Lower leg skin (tissue), 4 donors: Measurements from ENCODE around the gene KRTAP4-4. TPM values are rescaled to one million over a fixed set of nuclear protein-coding genes. Genes with fewer than 3 reads are reported as not detected.
"Not testable (repeated sequence)": the region's sequence is repeated elsewhere in the genome, so short reads cannot be mapped to it uniquely, and the experiment has no call there.

Experiments used
- DNase-seq, 2 donors: peaks; one replicate each; pipeline ENCODE4 v3.0.0-alpha.2; 2019; ENCODE audit warnings: low spot score in 2 of 2
- H3K4me3 ChIP-seq: fragments of 200-600 bp; sonication (generic); 2 replicates; pipeline ENCODE4 v1.5.1; 2017; ENCODE audit warnings: mild to moderate bottlenecking, low read depth; ENCODE audit not compliant: poor library complexity, severe bottlenecking
- POLR2A ChIP-seq, 2 donors: fragments of 450-650 bp; IDR thresholded peaks; one replicate each; pipeline ENCODE4 v1.6.1; 2016 to 2017; ENCODE audit warnings: antibody characterized with exemption in 2 of 2, mild to moderate bottlenecking in 1 of 2, moderate library complexity in 1 of 2
- WGBS, 2 donors: methylation state at CpG; one replicate each; pipeline ENCODE4 v1.1.5; 2018; 5-methylcytosine and 5-hydroxymethylcytosine counted together
- intact Hi-C: fragments of 100-400 bp; cut with DNase I; formaldehyde crosslinking; loops from one replicate; pipeline ENCODE4 v1.15.0; 2023; ENCODE audit warnings: low total_unique reads
- total RNA-seq, 4 donors: library from RNA; depleted of rRNA; stranded (reverse); fragments of >200 nt; gene quantifications; one replicate each; pipeline ENCODE4 v1.1.0, GENCODE V29; 2016
- TF ChIP-seq, protein P1 (sequence below), 3 donors: fragments of 450-650 bp; IDR thresholded peaks; one replicate each; pipeline ENCODE4 v1.5.1; 2016; ENCODE audit warnings: antibody characterized with exemption in 3 of 3, mild to moderate bottlenecking in 3 of 3, moderate library complexity in 2 of 3

The KRTAP4-4 gene
- total RNA-seq, 4 donors from 2014 or later: 0.84 to 102 TPM; not detected in 2

DNA sequence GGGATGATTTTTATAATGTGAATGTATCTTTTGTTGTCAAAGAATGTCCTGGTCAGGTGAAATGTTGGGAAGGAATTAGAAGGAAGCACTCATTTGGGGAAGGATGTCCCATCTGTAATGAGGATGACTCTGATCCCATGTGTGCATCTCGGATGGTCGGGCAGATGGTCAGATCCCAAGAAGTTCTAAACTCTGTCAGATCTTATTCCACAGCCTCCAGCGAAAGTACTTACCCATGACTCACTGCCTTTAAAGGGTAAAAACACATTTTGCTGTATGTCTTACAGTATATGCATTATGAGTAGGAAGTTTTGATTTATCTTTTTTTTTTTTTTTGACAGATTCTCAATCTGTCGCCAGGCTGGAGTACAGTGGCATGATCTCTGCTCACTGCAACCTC, 41.8 kb downstream of the KRTAP4-4 start:
- no peak overlapping the region for H3K4me3 ChIP-seq
- intact Hi-C loops: no loop called here
- TF ChIP-seq, protein P1, sequence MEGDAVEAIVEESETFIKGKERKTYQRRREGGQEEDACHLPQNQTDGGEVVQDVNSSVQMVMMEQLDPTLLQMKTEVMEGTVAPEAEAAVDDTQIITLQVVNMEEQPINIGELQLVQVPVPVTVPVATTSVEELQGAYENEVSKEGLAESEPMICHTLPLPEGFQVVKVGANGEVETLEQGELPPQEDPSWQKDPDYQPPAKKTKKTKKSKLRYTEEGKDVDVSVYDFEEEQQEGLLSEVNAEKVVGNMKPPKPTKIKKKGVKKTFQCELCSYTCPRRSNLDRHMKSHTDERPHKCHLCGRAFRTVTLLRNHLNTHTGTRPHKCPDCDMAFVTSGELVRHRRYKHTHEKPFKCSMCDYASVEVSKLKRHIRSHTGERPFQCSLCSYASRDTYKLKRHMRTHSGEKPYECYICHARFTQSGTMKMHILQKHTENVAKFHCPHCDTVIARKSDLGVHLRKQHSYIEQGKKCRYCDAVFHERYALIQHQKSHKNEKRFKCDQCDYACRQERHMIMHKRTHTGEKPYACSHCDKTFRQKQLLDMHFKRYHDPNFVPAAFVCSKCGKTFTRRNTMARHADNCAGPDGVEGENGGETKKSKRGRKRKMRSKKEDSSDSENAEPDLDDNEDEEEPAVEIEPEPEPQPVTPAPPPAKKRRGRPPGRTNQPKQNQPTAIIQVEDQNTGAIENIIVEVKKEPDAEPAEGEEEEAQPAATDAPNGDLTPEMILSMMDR (IDR thresholded peaks at IDR 0.05): no peak
- no peak for TF ChIP-seq POLR2A (IDR thresholded peaks at IDR 0.05)
- no peak for DNase-seq
- WGBS, 2 donors: 71% methylated on average over 4 of the region's 4 CpGs

DNA sequence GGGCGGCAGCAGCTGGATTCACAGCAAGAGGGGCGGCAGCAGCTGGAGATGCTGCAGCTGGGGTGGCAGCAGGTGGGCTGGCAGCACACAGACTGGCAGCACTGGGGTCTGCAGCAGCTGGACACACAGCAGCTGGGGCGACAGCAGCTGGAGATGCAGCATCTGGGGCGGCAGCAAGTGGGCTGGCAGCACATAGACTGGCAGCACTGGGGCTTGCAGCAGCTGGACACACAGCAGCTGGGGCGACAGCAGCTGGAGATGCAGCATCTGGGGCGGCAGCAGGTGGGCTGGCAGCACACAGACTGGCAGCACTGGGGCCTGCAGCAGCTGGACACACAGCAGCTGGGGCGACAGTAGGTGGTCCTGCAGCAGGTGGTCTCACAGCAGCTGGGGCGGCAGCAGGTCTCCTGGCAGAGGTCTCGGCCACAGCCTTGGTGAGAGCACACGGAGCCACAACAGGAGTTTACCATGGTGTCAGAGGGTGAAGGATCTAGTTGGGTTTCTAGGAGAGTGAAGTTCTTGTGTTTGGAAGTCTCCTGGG, 42.6 kb downstream of the KRTAP4-4 start, which contains the start of gene KRTAP4-11:
KRTAP4-11 (minus strand) TSS at position 528 of the 541 bp plus-strand sequence; CDS start at position 470, 58 bp downstream.
- DNase-seq, H3K4me3 ChIP-seq, intact Hi-C loops: not testable (repeated sequence)
- 80 to 81% methylated on average over 8 to 10 of the region's 10 CpGs for WGBS, 2 donors

DNA sequence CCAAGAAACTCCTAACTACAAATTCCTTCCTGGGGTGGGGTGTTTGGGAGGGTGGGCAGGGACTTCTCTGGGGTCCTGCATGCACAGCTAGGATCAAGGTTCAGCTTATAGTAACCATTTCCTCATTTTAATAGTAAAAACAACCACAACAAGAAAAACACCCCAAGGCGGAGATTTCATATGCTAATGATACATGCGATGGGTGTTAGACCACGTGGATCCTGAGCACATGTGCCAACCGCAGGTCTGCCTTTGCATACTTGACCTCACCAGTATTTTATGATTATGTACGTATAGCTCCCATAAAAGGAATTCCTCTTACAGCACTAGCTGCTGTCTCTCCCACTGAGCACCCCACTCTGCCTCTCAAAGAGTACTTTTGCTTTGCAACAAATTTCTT, 44.3 kb downstream of the KRTAP4-4 start:
- 32 to 41% methylated on average over 5 of the region's 5 CpGs for WGBS, 2 donors
- H3K4me3 ChIP-seq: no peak overlapping the region
- TF ChIP-seq, protein P1 (IDR thresholded peaks at IDR 0.05): no peak
- TF ChIP-seq POLR2A (IDR thresholded peaks at IDR 0.05): no peak
- intact Hi-C loops: no loop called here
- no peak for DNase-seq

DNA sequence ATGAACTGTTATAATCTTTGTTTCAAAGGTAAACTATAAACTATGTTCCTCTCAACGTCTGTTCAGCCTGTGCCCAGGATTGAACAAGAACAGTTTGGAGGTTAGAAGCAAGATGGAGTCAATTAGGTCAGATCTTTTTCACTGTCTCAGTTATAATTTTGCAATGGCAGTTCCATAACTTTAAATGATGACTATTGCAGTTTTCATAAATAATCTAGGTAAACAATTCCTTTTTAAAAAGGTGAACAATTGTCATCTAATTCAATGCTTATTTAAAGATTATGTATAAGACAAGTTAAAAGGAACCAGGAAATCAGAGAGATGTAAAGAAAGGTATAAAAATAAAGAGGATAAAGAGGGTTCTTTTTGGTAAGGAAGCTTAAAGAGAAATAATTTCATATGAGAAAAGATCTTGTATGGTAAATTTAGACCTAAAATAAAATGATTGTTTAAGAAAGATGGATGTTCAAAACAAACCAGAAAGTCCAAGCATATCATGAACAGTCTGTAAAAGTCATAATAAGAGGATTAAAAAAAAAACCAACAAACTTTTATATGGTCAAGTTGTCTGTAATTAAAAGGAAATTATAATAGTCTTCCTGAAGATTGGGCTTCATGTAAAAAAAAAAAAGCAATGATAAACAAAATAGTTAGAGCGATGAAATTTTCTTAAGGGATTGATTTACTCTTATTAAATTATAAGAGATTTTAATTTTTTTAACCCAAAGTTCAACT, 49.2 kb downstream of the KRTAP4-4 start:
- intact Hi-C loops: no loop called here
- no peak for TF ChIP-seq POLR2A (IDR thresholded peaks at IDR 0.05)
- TF ChIP-seq, protein P1 (IDR thresholded peaks at IDR 0.05): no peak
- no peak for DNase-seq
- H3K4me3 ChIP-seq: no peak overlapping the region
- 82 to 85% methylated on average over 2 of the region's 2 CpGs for WGBS, 2 donors

Other genes with a start within 250 kb of the KRTAP4-4 start
- gene KRT23, start 223.1 kb downstream of the KRTAP4-4 start, total RNA-seq: 100 to 1,000 TPM; 302 to 577 (median 454) TPM
- gene KRT39, start 193.8 kb downstream of the KRTAP4-4 start, total RNA-seq: 1 to 10 TPM in 1 of 4 donors, under 1 TPM in 1, not detected in 2; 0.51 to 8.8 TPM
- gene KRT40, start 176.4 kb downstream of the KRTAP4-4 start, total RNA-seq: 10 to 100 TPM in 1 of 4 donors, not detected in 3; 12.3 TPM
- gene KRTAP3-3, start 166.6 kb downstream of the KRTAP4-4 start, total RNA-seq: 10 to 100 TPM in 1 of 4 donors, not detected in 3; 11.6 TPM
- 10 to 100 TPM in 1 of 4 donors, not detected in 3; 84.1 TPM for gene KRTAP3-2, start 160.8 kb downstream of the KRTAP4-4 start, total RNA-seq
- gene KRTAP3-1, start 151.6 kb downstream of the KRTAP4-4 start, total RNA-seq: 10 to 100 TPM in 1 of 4 donors, 1 to 10 TPM in 1, not detected in 2; 4.0 to 83.2 TPM
- gene KRTAP1-5, start 133.5 kb downstream of the KRTAP4-4 start, total RNA-seq: 100 to 1,000 TPM in 1 of 4 donors, 10 to 100 TPM in 1, under 1 TPM in 1, not detected in 1; 0.22 to 168 (median 10.9) TPM
- 1 to 10 TPM in 1 of 4 donors, not detected in 3; 4.2 TPM for gene KRTAP1-4, start 130.6 kb downstream of the KRTAP4-4 start, total RNA-seq
- gene KRTAP1-3, start 125.9 kb downstream of the KRTAP4-4 start, total RNA-seq: 100 to 1,000 TPM in 1 of 4 donors, 1 to 10 TPM in 1, not detected in 2; 1.6 to 107 TPM
- 100 to 1,000 TPM in 1 of 4 donors, 1 to 10 TPM in 1, under 1 TPM in 1, not detected in 1; 0.32 to 195 (median 5.1) TPM for gene KRTAP1-1, start 119.3 kb downstream of the KRTAP4-4 start, total RNA-seq
- 10 to 100 TPM in 1 of 4 donors, 1 to 10 TPM in 1, not detected in 2; 7.0 to 83.9 TPM for gene KRTAP2-1, start 113.4 kb downstream of the KRTAP4-4 start, total RNA-seq
- 10 to 100 TPM in 1 of 4 donors, 1 to 10 TPM in 1, not detected in 2; 3.6 to 58.7 TPM for gene KRTAP2-2, start 105.5 kb downstream of the KRTAP4-4 start, total RNA-seq
- 10 to 100 TPM in 1 of 4 donors, 1 to 10 TPM in 1, not detected in 2; 3.9 to 12.8 TPM for gene KRTAP2-3, start 100.6 kb downstream of the KRTAP4-4 start, total RNA-seq
- gene KRTAP2-4, start 94.9 kb downstream of the KRTAP4-4 start, total RNA-seq: 10 to 100 TPM in 1 of 4 donors, not detected in 3; 61.4 TPM
- gene KRTAP4-7, start 76.6 kb downstream of the KRTAP4-4 start, total RNA-seq: 10 to 100 TPM in 1 of 4 donors, 1 to 10 TPM in 1, under 1 TPM in 1, not detected in 1; 0.54 to 73.1 (median 2.4) TPM
- 10 to 100 TPM in 1 of 4 donors, not detected in 3; 27.3 TPM for gene KRTAP4-8, start 62.6 kb downstream of the KRTAP4-4 start, total RNA-seq
- not detected for gene KRTAP4-16, start 58.5 kb downstream of the KRTAP4-4 start, total RNA-seq
- 10 to 100 TPM in 1 of 4 donors, 1 to 10 TPM in 1, under 1 TPM in 1, not detected in 1; 0.44 to 73.5 (median 2.6) TPM for gene KRTAP4-9, start 55.4 kb downstream of the KRTAP4-4 start, total RNA-seq
- gene KRTAP4-11, start 42.4 kb downstream of the KRTAP4-4 start, total RNA-seq: 10 to 100 TPM in 1 of 4 donors, under 1 TPM in 1, not detected in 2; 0.89 to 20.6 TPM
- gene KRTAP4-12, start 36.6 kb downstream of the KRTAP4-4 start, total RNA-seq: 10 to 100 TPM in 1 of 4 donors, not detected in 3; 57.0 TPM
- 10 to 100 TPM in 1 of 4 donors, under 1 TPM in 1, not detected in 2; 0.25 to 54.3 TPM for gene KRTAP4-6, start 20.2 kb downstream of the KRTAP4-4 start, total RNA-seq
- gene KRTAP4-5, start 10.9 kb downstream of the KRTAP4-4 start, total RNA-seq: 10 to 100 TPM in 1 of 4 donors, under 1 TPM in 1, not detected in 2; 0.34 to 14.9 TPM
- 10 to 100 TPM in 1 of 4 donors, 1 to 10 TPM in 1, not detected in 2; 1.2 to 54.0 TPM for gene KRTAP4-3, start 7.5 kb upstream of the KRTAP4-4 start, total RNA-seq
- 10 to 100 TPM in 1 of 4 donors, 1 to 10 TPM in 1, not detected in 2; 5.0 to 75.4 TPM for gene KRTAP4-2, start 17.5 kb upstream of the KRTAP4-4 start, total RNA-seq
- 10 to 100 TPM in 1 of 4 donors, 1 to 10 TPM in 1, not detected in 2; 2.1 to 66.2 TPM for gene KRTAP4-1, start 24.2 kb upstream of the KRTAP4-4 start, total RNA-seq
- under 1 TPM in 1 of 4 donors, not detected in 3; 0.91 TPM for gene KRTAP9-1, start 29.1 kb upstream of the KRTAP4-4 start, total RNA-seq
- gene KRTAP9-2, start 65.9 kb upstream of the KRTAP4-4 start, total RNA-seq: 100 to 1,000 TPM in 1 of 4 donors, 10 to 100 TPM in 1, not detected in 2; 18.1 to 183 TPM
- 100 to 1,000 TPM in 1 of 4 donors, 1 to 10 TPM in 1, under 1 TPM in 1, not detected in 1; 0.27 to 218 (median 8.7) TPM for gene KRTAP9-3, start 71.7 kb upstream of the KRTAP4-4 start, total RNA-seq
- 100 to 1,000 TPM in 1 of 4 donors, under 1 TPM in 2, not detected in 1; 0.47 to 120 (median 0.97) TPM for gene KRTAP9-8, start 77.3 kb upstream of the KRTAP4-4 start, total RNA-seq
- gene KRTAP9-4, start 88.9 kb upstream of the KRTAP4-4 start, total RNA-seq: 100 to 1,000 TPM in 1 of 4 donors, 1 to 10 TPM in 1, under 1 TPM in 1, not detected in 1; 0.37 to 177 (median 2.1) TPM
- gene KRTAP9-9, start 94.6 kb upstream of the KRTAP4-4 start, total RNA-seq: 10 to 100 TPM in 1 of 4 donors, 1 to 10 TPM in 1, not detected in 2; 2.1 to 94.5 TPM
- under 1 TPM in 2 of 4 donors, not detected in 2; 0.38 to 0.62 TPM for gene KRTAP9-6, start 104.6 kb upstream of the KRTAP4-4 start, total RNA-seq
- gene KRTAP9-7, start 115.0 kb upstream of the KRTAP4-4 start, total RNA-seq: 10 to 100 TPM in 1 of 4 donors, under 1 TPM in 1, not detected in 2; 0.51 to 17.1 TPM
- gene KRTAP29-1, start 142.1 kb upstream of the KRTAP4-4 start, total RNA-seq: 1 to 10 TPM in 1 of 4 donors, not detected in 3; 2.5 TPM
- gene KRTAP16-1, start 148.6 kb upstream of the KRTAP4-4 start, total RNA-seq: 1 to 10 TPM in 1 of 4 donors, not detected in 3; 5.9 TPM
- 10 to 100 TPM in 1 of 4 donors, 1 to 10 TPM in 1, not detected in 2; 1.3 to 38.6 TPM for gene KRTAP17-1, start 155.0 kb upstream of the KRTAP4-4 start, total RNA-seq
- gene KRT33A, start 190.1 kb upstream of the KRTAP4-4 start, total RNA-seq: 10 to 100 TPM in 2 of 4 donors, under 1 TPM in 1, not detected in 1; 0.25 to 73.9 (median 11.0) TPM
- gene KRT33B, start 209.1 kb upstream of the KRTAP4-4 start, total RNA-seq: 100 to 1,000 TPM in 1 of 4 donors, 1 to 10 TPM in 1, under 1 TPM in 1, not detected in 1; 0.25 to 117 (median 4.4) TPM
- 100 to 1,000 TPM in 1 of 4 donors, 10 to 100 TPM in 1, 1 to 10 TPM in 1, under 1 TPM in 1; 0.72 to 143 (median 6.3) TPM for gene KRT34, start 221.6 kb upstream of the KRTAP4-4 start, total RNA-seq
- 100 to 1,000 TPM in 1 of 4 donors, 10 to 100 TPM in 3; 15.9 to 197 (median 24.1) TPM for gene KRT31, start 236.9 kb upstream of the KRTAP4-4 start, total RNA-seq